HG03520 (cell line): ENCODE data around the gene BLM.

Experiments
- ATAC-seq: cut with Tn5 transposase; IDR thresholded peaks from one replicate; pipeline ENCODE4 v1.9.1; 2021; ENCODE audit warnings: mild to moderate bottlenecking, moderate library complexity; ENCODE audit not compliant: unreplicated experiment

Gene BLM

DNA sequence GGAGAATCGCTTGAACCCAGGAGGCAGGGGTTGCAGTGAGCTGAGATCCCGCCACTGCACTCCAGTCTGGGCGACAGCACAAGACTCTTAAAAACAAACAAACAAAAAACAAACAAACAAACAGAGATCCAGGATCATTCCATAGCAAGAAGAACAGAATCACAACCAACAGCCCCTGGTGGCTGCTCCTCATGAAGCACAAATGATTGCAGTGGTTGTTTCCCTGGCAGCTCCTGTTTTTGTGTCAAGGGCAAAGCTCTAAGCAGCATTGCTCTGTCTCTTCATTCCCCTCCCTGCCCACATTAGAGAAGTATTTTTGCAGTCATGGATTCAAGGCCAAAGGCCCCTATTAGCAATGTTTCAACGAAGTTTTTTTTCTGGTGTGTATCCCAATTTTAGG lies 25.8 kb upstream of the BLM start:
- no peak for ATAC-seq

GRCh38 chr15:90691982-90692773 lies 25.0 kb upstream of the BLM start:
- ATAC-seq, result no peak

GRCh38 chr15:90694987-90695386 lies 22.2 kb upstream of the BLM start:
- ATAC-seq, result no peak

DNA sequence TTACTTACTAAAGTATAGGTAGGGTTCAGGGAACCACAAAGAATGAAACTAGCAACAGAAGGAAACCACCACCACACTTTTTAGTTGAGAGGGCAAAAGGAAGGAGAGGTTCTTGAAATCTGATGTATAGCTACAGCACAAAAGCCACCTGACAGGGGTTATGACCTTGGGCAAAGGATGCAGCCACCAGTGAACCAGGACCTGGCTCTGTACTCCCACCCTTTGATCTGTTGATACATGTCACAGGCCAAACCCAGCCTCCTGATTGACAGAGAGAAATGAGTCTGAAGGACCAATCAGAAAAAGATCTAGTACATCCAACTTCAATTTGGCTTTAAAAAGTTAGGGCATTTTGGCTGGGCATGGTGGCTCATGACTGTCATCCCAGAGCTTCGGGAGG lies 20.0 kb upstream of the BLM start:
- ATAC-seq, result no peak

- no peak for ATAC-seq
Measured at GRCh38 chr15:90698629-90699028, 18.5 kb upstream of the BLM start.

DNA sequence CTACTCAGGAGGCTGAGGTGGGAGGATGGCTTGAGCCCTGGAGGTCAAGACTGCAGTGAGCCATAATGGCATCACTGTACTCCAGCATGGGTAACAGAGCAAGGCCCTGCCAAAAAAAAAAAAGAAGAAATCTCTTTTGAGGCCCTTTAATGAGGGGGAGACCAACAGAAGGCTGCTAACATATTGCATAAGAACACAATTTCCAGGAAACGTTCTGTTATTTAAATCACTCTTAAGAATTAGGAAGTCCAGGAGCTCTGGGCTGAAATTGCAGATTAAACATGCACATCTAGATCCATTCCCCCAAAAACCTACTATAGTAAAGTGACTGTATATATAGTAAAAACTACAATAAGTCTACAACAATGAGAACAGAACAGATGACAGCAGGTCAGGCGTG lies 16.1 kb upstream of the BLM start:
- ATAC-seq, result no peak

GRCh38 chr15:90701880-90702630 lies 15.1 kb upstream of the BLM start:
- no peak for ATAC-seq

DNA sequence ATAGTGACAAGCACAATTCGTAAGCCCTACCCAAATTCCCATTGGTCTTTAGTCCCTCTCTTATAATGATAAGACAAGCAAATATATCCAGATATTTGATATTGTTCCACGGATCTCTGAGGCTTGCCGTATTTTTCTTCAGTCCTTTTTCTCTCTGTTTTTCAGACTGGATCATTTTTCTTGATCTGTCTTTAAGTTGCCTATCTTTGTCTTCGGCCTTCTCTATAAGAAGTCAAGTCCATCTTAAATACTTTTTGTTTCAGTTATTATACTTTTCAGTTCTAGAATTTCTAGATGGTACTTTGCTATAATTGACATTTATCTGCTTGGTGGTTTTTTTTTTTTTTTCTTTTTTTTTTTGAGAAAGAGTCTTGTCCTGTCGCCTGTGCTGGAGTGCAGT lies 13.7 kb upstream of the BLM start:
- ATAC-seq, result no peak

GRCh38 chr15:90705212-90705611 lies 11.9 kb upstream of the BLM start:
- ATAC-seq, result no peak

GRCh38 chr15:90706394-90707327 lies 10.5 kb upstream of the BLM start:
- ATAC-seq, result no peak

DNA sequence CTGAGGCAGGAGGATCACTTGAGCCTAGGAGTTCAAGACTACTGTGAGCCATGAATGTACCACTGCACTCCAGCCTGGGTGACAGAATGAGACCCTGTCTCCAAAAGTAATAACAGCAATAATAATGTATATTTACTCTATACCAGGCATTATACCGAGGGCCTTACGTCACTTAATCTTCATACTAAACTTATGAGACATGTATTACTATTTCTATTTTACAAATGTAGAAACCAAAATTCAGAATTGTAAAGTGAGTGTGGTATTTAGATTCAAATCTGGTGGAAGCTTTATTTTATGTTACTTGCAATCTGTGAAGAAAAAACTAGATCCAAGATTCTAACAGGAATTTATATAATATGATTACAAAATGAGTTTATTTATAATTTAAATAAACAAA lies 9.7 kb upstream of the BLM start:
- ATAC-seq, result no peak

GRCh38 chr15:90708516-90708915 lies 8.6 kb upstream of the BLM start:
- no peak for ATAC-seq

GRCh38 chr15:90709278-90709677 lies 7.9 kb upstream of the BLM start:
- no peak for ATAC-seq

- ATAC-seq, result no peak
Measured at GRCh38 chr15:90710436-90711027, 6.6 kb upstream of the BLM start.

DNA sequence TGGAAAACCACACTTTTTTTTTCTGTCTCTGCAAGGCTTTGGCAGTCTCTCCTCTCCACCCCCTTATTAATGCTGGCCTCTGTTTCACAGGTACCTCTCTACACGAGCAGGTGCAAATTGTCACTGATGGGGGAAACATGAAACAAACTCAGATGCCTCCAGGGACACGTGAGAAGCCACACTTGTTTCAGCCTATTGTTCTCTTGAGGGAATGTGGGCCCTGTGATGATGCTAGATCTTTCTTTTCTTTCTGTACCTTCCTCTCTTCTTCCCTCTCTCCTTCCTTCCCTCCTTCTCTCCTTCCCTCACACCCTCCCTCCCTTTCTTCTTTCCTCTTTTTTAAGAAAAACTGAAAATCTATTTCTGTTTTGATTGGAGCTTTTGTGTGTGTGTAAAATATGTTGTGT lies 5.7 kb upstream of the BLM start:
- ATAC-seq, result no peak

- ATAC-seq, result no peak
Measured at GRCh38 chr15:90711842-90712241, 5.3 kb upstream of the BLM start.

DNA sequence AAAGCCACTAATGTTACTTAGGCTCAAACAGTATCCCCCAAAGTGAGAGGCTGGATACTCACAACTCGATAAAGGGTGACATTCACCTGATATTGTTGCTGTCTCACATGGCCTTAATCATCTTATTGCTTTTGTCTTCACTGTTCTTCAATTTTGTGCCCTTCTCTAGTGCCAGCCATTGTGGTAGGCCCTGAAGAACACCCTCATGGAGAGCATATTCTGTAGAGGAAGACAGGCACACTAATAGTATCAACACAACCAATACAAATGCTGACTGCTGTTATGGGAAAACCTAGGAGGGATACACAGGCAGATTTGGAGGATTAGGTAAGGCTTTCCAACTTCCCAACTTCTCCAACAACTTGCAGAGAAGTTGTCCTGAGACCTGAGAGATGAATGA lies 4.1 kb upstream of the BLM start:
- no peak for ATAC-seq

DNA sequence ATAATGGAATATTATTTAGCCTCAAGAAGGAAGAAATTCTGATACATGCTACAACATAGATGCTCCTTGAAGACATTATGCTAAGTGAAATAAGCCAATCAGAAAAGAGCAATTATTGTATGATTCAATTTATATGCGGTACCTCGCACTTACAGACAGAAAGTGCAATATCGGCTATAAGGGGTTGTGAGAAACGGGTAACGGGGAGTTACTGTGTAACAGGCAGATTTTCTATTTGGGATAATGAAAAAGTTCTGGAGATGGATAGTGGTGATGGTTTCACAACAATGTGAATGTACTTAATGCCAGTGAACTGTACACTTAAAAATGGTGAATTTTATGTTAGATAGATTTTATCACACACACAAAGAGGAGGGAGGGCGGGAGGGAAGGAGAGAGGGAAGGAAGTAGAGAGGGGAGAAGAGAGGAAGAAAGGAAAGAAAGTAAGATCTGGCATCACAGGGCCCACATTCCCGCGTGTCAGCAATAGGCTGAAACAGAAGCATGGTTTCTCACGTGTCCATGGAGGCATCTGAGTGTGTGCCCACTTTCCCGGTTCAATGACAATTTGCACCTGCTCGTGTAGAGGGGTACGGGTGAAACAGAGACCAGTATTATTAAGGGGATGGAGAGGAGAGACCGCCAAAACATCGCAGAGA lies 700 bp upstream of the BLM start:
- no peak for ATAC-seq

DNA sequence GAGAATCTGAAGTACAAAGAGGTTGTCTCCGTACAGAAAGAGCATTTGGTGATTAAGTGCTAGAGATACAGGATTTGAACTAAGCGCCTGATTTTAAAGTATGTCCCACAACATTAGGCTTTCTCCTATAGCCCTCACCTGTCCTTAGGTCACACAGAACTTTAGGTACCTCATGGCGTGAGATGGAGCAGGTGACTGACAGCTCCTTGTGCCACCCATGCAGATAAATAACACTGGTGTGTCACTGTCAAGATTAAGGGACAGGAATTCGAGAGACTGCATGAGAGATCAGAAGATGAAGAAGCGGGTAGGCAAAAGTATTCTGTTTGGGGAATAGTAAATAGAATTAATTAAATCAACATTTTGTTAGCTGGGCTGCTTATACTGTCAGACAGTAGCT lies 1.1 kb downstream of the BLM start:
- no peak for ATAC-seq

- no peak for ATAC-seq
Measured at GRCh38 chr15:90720131-90720530, 3.0 kb downstream of the BLM start.

DNA sequence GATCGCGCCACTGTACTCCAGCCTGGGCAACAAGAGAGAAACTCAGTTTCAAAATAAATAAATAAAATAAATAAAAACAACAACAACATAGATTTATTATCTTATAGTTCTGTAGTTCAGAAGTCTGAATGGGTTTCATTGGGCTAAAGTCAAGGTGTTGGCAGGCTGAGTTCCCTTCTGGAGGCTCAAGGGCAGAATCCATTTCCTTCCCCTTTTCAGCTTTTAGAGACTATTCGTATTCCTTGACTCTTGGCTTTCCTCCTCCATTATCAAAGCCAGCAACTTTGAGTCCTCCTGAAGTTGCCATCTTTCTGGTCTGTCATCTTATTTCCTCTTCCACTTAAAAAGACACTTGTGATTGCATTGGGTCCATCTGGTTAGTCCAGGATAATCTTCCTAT lies 12.1 kb downstream of the BLM start:
- ATAC-seq, result no peak
